MM.1S (cell line): ENCODE measurements around the gene TICAM1.
A peak's percentile ranks its signal among the peaks of the same experiment; 100 is the strongest.
"Not testable (repeated sequence)": the region's sequence is repeated elsewhere in the genome, so short reads cannot be mapped to it uniquely, and the experiment has no call there.

Experiments used
- DNase-seq: peaks from one replicate; pipeline ENCODE4 v3.0.0-alpha.2; 2015
- H2AFZ ChIP-seq: fragments of 300-600 bp; sonication (generic); 2 replicates; pipeline ENCODE4 v1.6.0; 2016; ENCODE audit warnings: antibody characterized with exemption, low read length
- H3F3A ChIP-seq: fragments of 300-600 bp; sonication (generic); 2 replicates; pipeline ENCODE4 v1.6.1; 2016; ENCODE audit warnings: mild to moderate bottlenecking, antibody characterized with exemption, low read length, moderate library complexity, mixed read lengths; ENCODE audit not compliant: insufficient read depth
- H3K27ac ChIP-seq: fragments of 300-600 bp; sonication (generic); 2 replicates; pipeline ENCODE4 v1.5.1; 2016; ENCODE audit warnings: mild to moderate bottlenecking, low read length
- H3K27me3 ChIP-seq: fragments of 300-600 bp; sonication (generic); replicated peaks from 2 replicates; pipeline ENCODE4 v1.6.0; 2016; ENCODE audit warnings: low read length; ENCODE audit not compliant: insufficient read depth
- H3K36me3 ChIP-seq: fragments of 300-600 bp; sonication (generic); replicated peaks from 2 replicates; pipeline ENCODE4 v1.6.1; 2016; ENCODE audit warnings: mild to moderate bottlenecking, low read length, mixed read lengths; ENCODE audit not compliant: insufficient read depth
- H3K4me1 ChIP-seq: fragments of 300-600 bp; sonication (generic); 2 replicates; pipeline ENCODE4 v1.6.1; 2016; ENCODE audit warnings: low read length, mixed read lengths
- H3K4me2 ChIP-seq: fragments of 300-600 bp; sonication (generic); 2 replicates; pipeline ENCODE4 v1.6.0; 2016; ENCODE audit warnings: low read depth, low read length
- H3K4me3 ChIP-seq: fragments of 300-600 bp; sonication (generic); 2 replicates; pipeline ENCODE4 v1.5.1; 2016; ENCODE audit warnings: low read length, mixed read lengths
- H3K79me2 ChIP-seq: fragments of 300-600 bp; sonication (generic); 2 replicates; pipeline ENCODE4 v1.6.1; 2016; ENCODE audit warnings: mixed run types, low read length, mixed read lengths
- H3K9ac ChIP-seq: fragments of 300-600 bp; sonication (generic); 2 replicates; pipeline ENCODE4 v1.6.1; 2016; ENCODE audit warnings: low read length, mixed read lengths
- H3K9me2 ChIP-seq: fragments of 300-600 bp; sonication (generic); replicated peaks from 2 replicates; pipeline ENCODE4 v1.6.1; 2016; ENCODE audit warnings: mild to moderate bottlenecking, low read length, mixed read lengths; ENCODE audit not compliant: insufficient read depth
- H3K9me3 ChIP-seq: fragments of 300-600 bp; sonication (generic); replicated peaks from 2 replicates; pipeline ENCODE4 v1.6.1; 2016; ENCODE audit warnings: mild to moderate bottlenecking, low read length, mixed read lengths; ENCODE audit not compliant: insufficient read depth
- H4K20me1 ChIP-seq: fragments of 300-600 bp; sonication (generic); 2 replicates; pipeline ENCODE4 v1.6.1; 2016; ENCODE audit warnings: mild to moderate bottlenecking, low read length, moderate library complexity, mixed read lengths; ENCODE audit not compliant: insufficient read depth
- CTCF ChIP-seq: fragments of 300-600 bp; sonication (generic); IDR thresholded peaks from 2 replicates; pipeline ENCODE4 v1.5.1; 2016; ENCODE audit warnings: antibody characterized with exemption, low read length, mixed read lengths
- EZH2 ChIP-seq: fragments of 300-600 bp; sonication (generic); optimal IDR thresholded peaks from 2 replicates; pipeline ENCODE3; 2017; ENCODE audit warnings: low read depth, mild to moderate bottlenecking, antibody characterized with exemption, low read length, mixed read lengths
- EZH2phosphoT487 ChIP-seq: fragments of 300-600 bp; sonication (generic); IDR thresholded peaks from 2 replicates; pipeline ENCODE4 v1.6.1; 2018; ENCODE audit warnings: antibody characterized with exemption, low read length

TICAM1 gene

GRCh38 chr19:4839192-4839591, 7.7 kb upstream of the TICAM1 start:
- Histone ChIP-seq H3K9ac (no peak overlapping the region), H3K4me2 (no peak overlapping the region), H3K36me3 (no peaks in the 10 kb centered on the region), H3K27me3 (no peaks in the 10 kb centered on the region), H3K79me2 (no peaks in the 10 kb centered on the region), H3K27ac (no peak overlapping the region), H3K4me3 (no peak overlapping the region), H3K9me2 (no peaks in the 10 kb centered on the region), H3F3A (no peaks in the 10 kb centered on the region), H3K9me3 (no peaks in the 10 kb centered on the region), H2AFZ (no peak overlapping the region), H3K4me1 (no peaks in the 10 kb centered on the region), H4K20me1 (no peaks in the 10 kb centered on the region)
- TF ChIP-seq CTCF (no peak), EZH2 (no peak), EZH2phosphoT487 (no peak)
- DNase-seq: no peak

- no peak overlapping the region for H3K4me2 ChIP-seq
- H3K4me1 ChIP-seq: peaks cover 7% of the 10 kb centered on the region
- TF ChIP-seq CTCF (no peak), EZH2phosphoT487 (no peak), EZH2 (no peak)
- H4K20me1 ChIP-seq: no peaks in the 10 kb centered on the region
- H2AFZ ChIP-seq: no peak overlapping the region
- no peak overlapping the region for H3K4me3 ChIP-seq
- H3F3A ChIP-seq: peaks cover 15% of the 10 kb centered on the region
- no peaks in the 10 kb centered on the region for H3K36me3 ChIP-seq
- H3K9ac ChIP-seq: no peak overlapping the region
- no peaks in the 10 kb centered on the region for H3K9me2 ChIP-seq
- H3K9me3 ChIP-seq: no peaks in the 10 kb centered on the region
- no peaks in the 10 kb centered on the region for H3K27me3 ChIP-seq
- no peak for DNase-seq
- no peak overlapping the region for H3K27ac ChIP-seq
- peaks cover 36% of the 10 kb centered on the region for H3K79me2 ChIP-seq
Measured at GRCh38 chr19:4832776-4833175, 1.3 kb upstream of the TICAM1 start.

- H3K27me3 ChIP-seq, H4K20me1 ChIP-seq, DNase-seq, H3K4me1 ChIP-seq, H3K9me3 ChIP-seq, H3K9me2 ChIP-seq, H3K36me3 ChIP-seq: not testable (repeated sequence)
- Histone ChIP-seq H3K27ac (peak overlapping the region; percentile 20; the same call in 1 of the 2 replicates), H2AFZ (peak overlapping the region; percentile 95), H3K4me3 (peak overlapping the region; percentile 96), H3K79me2 (peaks cover 39% of the 10 kb centered on the region), H3K4me2 (peak overlapping the region; percentile 65; the same call in 1 of the 2 replicates), H3F3A (peaks cover 15% of the 10 kb centered on the region), H3K9ac (peak overlapping the region; percentile 84)
Measured at GRCh38 chr19:4831979-4832340, 448 bp upstream of the TICAM1 start.

GRCh38 chr19:4830768-4831265, 695 bp downstream of the TICAM1 start:
- no peaks in the 10 kb centered on the region for H3K9me2 ChIP-seq
- no peak for TF ChIP-seq CTCF
- no peak for TF ChIP-seq EZH2phosphoT487
- TF ChIP-seq EZH2: no peak
- no peak overlapping the region; the same call in 1 of the 2 replicates for H3K27ac ChIP-seq
- DNase-seq: no peak
- peak overlapping the region; percentile 65 for H3K4me2 ChIP-seq
- H4K20me1 ChIP-seq: no peaks in the 10 kb centered on the region
- H3F3A ChIP-seq: peaks cover 15% of the 10 kb centered on the region
- H3K27me3 ChIP-seq: no peaks in the 10 kb centered on the region
- H3K4me3 ChIP-seq: peak overlapping the region; percentile 96
- H3K4me1 ChIP-seq: peaks cover 7% of the 10 kb centered on the region
- H3K79me2 ChIP-seq: peaks cover 44% of the 10 kb centered on the region
- H3K9ac ChIP-seq: peak overlapping the region; percentile 84
- H3K9me3 ChIP-seq: no peaks in the 10 kb centered on the region
- H2AFZ ChIP-seq: peak overlapping the region; percentile 95
- no peaks in the 10 kb centered on the region for H3K36me3 ChIP-seq
